Lung (tissue), 12 donors: ENCODE results near the gene ALG6. TPM values are rescaled to one million over a fixed set of nuclear protein-coding genes. Genes with fewer than 3 reads are reported as not detected.

Experiments used
- ATAC-seq: fragments of 200-7000 bp; cut with Tn5 transposase; one replicate; pipeline ENCODE4 v1.9.1; 2020; ENCODE audit warnings: moderate number of reproducible peaks; ENCODE audit not compliant: insufficient read depth, low FRiP score
- DNase-seq, 3 donors: peaks; one replicate each; pipeline ENCODE4 v3.0.0-alpha.2; 2013 to 2017
- H3K27ac ChIP-seq, 2 donors: one replicate each; pipeline ENCODE4 v1.5.1; 2013; ENCODE audit warnings: mild to moderate bottlenecking in 2 of 2, moderate library complexity in 2 of 2, control low read depth in 1 of 2, inconsistent platforms in 1 of 2, low read depth in 1 of 2, low read length in 1 of 2
- H3K27me3 ChIP-seq, 3 donors: one replicate each; pipeline ENCODE4 v1.5.1; 2013; ENCODE audit warnings: low read length in 2 of 3; ENCODE audit not compliant: control insufficient read depth in 3 of 3, insufficient read depth in 3 of 3
- H3K36me3 ChIP-seq, 4 donors: one replicate each; pipeline ENCODE4 v1.5.1; 2013; ENCODE audit warnings: low read length in 4 of 4, mild to moderate bottlenecking in 1 of 4, moderate library complexity in 1 of 4; ENCODE audit not compliant: control insufficient read depth in 4 of 4, insufficient read depth in 4 of 4
- H3K4me1 ChIP-seq, 5 donors: one replicate each; pipeline ENCODE4 v1.5.1; 2013; ENCODE audit warnings: low read length in 5 of 5, mild to moderate bottlenecking in 2 of 5, moderate library complexity in 1 of 5; ENCODE audit not compliant: control insufficient read depth in 5 of 5, insufficient read depth in 5 of 5
- H3K4me3 ChIP-seq: one replicate; pipeline ENCODE4 v1.5.1; 2013; ENCODE audit warnings: mild to moderate bottlenecking, control low read depth, moderate library complexity
- H3K9ac ChIP-seq, 2 donors: one replicate each; pipeline ENCODE4 v1.5.1; 2013; ENCODE audit warnings: low read length in 2 of 2, control low read depth in 1 of 2; ENCODE audit not compliant: insufficient read depth in 1 of 2
- H3K9me3 ChIP-seq, 4 donors: one replicate each; pipeline ENCODE4 v1.5.1; 2013; ENCODE audit warnings: low read length in 3 of 4, mild to moderate bottlenecking in 1 of 4, moderate library complexity in 1 of 4; ENCODE audit not compliant: control insufficient read depth in 4 of 4, insufficient read depth in 3 of 4
- WGBS, 2 donors: extraction: QIAGEN DNeasy Blood & Tissue Kit; methylation state at CpG; one replicate each; pipeline ENCODE4 v1.1.7; 2013; 5-methylcytosine and 5-hydroxymethylcytosine counted together
- polyA plus RNA-seq, 2 donors: library from polyadenylated mRNA; stranded (reverse); fragments of 200-250 nt; gene quantifications; one replicate each; pipeline ENCODE4 v1.2.1, GENCODE V29; 2013
- total RNA-seq, 2 donors: library from RNA; depleted of rRNA in 1 of 2; stranded (reverse); fragments of >200 nt in 1 of 2; gene quantifications; one replicate each; pipeline ENCODE4 v1.2.1, GENCODE V29; 2014 to 2021
- TF ChIP-seq, protein P1 (sequence below): IDR thresholded peaks from 2 replicates; pipeline ENCODE4 v1.5.1; 2012; ENCODE audit warnings: mild to moderate bottlenecking; ENCODE audit errors: control extremely low read depth, extremely low read depth
- donor health status: control.
- donor health status: control.
- donor health status: Bipolar disorder and iron deficiency.
- donor health status: healthy.
- donor health status: DM: yes; HTN: yes; CAD: no.

The ALG6 gene
- total and polyA plus RNA-seq, 4 donors = 8.2 to 25.3 (median 11.8) TPM

DNA sequence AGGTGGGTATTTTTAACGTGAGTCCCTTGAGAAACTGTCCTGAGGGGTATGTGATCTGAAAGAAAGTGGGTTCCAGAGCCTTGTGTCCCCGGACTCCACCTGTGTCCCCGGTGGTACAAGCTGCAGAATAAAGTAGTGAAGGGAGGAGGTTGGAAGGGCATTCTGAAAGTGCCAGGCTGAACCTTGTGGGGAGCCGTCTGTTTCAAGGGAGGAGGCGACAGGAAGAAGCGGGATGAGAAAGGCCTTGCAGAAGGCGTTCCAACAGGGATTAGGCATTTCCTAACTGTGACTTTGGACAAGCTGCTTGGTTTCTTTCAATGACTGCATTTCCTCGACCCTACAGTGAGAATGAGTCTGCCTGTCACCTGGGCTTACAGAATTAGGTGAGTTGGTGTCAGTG, 39.3 kb upstream of the ALG6 start:
- DNase-seq = no peak
- WGBS, 2 donors = 43 to 57% methylated on average over 8 of the region's 8 CpGs

DNA sequence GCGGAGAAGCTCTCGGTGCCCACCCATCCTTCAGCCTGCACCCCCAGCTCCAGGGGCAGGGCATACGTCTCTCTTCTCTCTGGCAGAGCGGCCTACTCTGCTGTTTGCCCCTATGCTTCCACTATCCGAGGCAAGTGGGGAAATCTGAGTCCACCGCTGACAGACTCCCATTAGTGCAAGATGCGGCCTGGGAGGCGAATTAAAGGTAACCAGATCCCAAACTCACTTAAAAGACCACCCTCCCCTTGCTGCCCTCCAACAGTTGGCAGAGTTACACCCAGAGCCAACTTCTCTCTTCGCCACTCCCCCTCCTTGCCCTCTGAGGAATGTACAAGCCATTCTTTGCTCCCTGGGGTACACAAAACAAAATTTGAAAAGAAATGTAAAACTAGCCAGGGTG, 38.6 kb upstream of the ALG6 start:
- no peak for DNase-seq
- H3K36me3 ChIP-seq = no peaks in the 10 kb centered on the region
- peaks cover 10 to 95% (median 91%) of the 10 kb centered on the region in 3 donors for H3K27me3 ChIP-seq
- peaks cover 0 to 15% (median 0%) of the 10 kb centered on the region in 4 donors for H3K9me3 ChIP-seq
- no peak overlapping the region for H3K9ac ChIP-seq
- TF ChIP-seq, protein P1, sequence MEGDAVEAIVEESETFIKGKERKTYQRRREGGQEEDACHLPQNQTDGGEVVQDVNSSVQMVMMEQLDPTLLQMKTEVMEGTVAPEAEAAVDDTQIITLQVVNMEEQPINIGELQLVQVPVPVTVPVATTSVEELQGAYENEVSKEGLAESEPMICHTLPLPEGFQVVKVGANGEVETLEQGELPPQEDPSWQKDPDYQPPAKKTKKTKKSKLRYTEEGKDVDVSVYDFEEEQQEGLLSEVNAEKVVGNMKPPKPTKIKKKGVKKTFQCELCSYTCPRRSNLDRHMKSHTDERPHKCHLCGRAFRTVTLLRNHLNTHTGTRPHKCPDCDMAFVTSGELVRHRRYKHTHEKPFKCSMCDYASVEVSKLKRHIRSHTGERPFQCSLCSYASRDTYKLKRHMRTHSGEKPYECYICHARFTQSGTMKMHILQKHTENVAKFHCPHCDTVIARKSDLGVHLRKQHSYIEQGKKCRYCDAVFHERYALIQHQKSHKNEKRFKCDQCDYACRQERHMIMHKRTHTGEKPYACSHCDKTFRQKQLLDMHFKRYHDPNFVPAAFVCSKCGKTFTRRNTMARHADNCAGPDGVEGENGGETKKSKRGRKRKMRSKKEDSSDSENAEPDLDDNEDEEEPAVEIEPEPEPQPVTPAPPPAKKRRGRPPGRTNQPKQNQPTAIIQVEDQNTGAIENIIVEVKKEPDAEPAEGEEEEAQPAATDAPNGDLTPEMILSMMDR = no peak
- H3K4me1 ChIP-seq = peaks cover 0 to 9% (median 0%) of the 10 kb centered on the region in 5 donors
- WGBS, 2 donors = 68 to 76% methylated on average over 9 of the region's 9 CpGs
- no peak overlapping the region for H3K4me3 ChIP-seq
- ATAC-seq = no peak
- H3K27ac ChIP-seq = no peak overlapping the region

More for the DNA sequence above, 39.3 kb upstream of the ALG6 start:
- no peak for ATAC-seq
- peaks cover 0 to 15% (median 0%) of the 10 kb centered on the region in 4 donors for H3K9me3 ChIP-seq
- no peak overlapping the region for H3K27ac ChIP-seq
- H3K9ac ChIP-seq = no peak overlapping the region
- peaks cover 10 to 93% (median 87%) of the 10 kb centered on the region in 3 donors for H3K27me3 ChIP-seq
- H3K36me3 ChIP-seq = no peaks in the 10 kb centered on the region
- no peak overlapping the region for H3K4me3 ChIP-seq
- TF ChIP-seq, protein P1 = no peak
- H3K4me1 ChIP-seq = peaks cover 0 to 13% (median 0%) of the 10 kb centered on the region in 5 donors

DNA sequence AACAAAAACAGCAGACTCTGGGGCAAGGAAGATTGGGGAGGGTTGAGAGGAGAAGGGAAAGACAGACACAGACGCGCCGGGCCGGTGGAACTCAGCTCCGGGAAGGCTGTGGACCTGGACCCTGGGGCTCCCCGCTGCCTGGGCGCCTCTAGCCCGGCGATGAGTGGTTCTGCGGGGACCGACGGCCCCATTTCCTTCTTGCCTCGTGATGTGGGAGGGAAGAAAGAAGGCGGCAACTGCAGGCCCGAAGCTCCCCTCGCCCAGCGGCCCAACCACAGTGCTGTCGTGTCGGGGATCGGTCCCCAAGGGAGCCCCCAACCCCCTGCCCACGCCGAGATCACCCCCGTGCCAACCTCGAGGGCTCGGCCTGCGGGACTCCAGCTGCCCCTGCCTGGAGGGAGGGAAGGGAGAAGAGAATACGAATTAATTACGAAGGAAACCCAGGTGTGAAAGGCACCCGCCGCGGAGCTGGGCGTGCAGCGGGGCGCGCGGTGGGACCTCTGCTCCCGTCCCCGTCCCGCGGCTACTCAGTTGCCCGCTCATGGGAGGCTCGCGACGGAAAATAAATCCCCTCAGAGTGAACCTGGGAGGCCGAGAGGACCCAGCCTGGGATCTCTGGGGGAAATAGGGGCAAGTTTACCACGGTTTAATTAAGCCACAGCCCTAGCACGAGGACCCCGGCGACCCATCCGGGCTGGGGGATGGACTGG, 37.7 kb upstream of the ALG6 start:
- H3K27me3 ChIP-seq = peaks cover 10 to 97% (median 92%) of the 10 kb centered on the region in 3 donors
- 4 to 5% methylated on average over 46 to 50 of the region's 50 CpGs for WGBS, 2 donors
- no peak overlapping the region for H3K9ac ChIP-seq
- H3K36me3 ChIP-seq = no peaks in the 10 kb centered on the region
- no peak overlapping the region for H3K27ac ChIP-seq
- no peak for DNase-seq
- H3K4me3 ChIP-seq = no peak overlapping the region
- peaks cover 0 to 9% (median 0%) of the 10 kb centered on the region in 5 donors for H3K4me1 ChIP-seq
- peaks cover 0 to 10% (median 0%) of the 10 kb centered on the region in 4 donors for H3K9me3 ChIP-seq
- no peak for ATAC-seq
- TF ChIP-seq, protein P1 = no peak
